Islet precursor cell (in vitro differentiated cells): ENCODE data around the gene EID2.

Source experiments
- DNase-seq: peaks from one replicate; pipeline ENCODE4 v3.0.0-alpha.2; 2018

The EID2 gene

DNA sequence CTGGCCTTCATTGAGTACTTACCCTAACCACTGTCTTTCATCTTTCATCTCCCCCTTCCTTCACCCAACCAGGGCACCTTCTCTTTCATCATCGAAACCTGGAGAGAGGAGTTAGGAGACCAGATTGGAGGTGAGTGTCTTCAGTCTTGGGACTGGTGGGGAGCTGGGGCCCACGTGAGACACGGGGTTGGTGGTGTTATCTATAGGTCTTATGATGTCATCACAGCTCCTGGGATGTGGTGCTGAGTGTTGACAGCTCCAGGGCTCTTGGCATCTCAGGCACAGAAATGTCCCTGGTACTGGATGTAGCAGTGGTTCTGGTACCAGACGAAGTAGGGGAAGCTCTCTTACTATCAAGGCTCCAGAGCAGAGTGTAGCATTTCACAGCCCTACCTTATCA, 39.4 kb downstream of the EID2 start:
- DNase-seq: no peak

DNA sequence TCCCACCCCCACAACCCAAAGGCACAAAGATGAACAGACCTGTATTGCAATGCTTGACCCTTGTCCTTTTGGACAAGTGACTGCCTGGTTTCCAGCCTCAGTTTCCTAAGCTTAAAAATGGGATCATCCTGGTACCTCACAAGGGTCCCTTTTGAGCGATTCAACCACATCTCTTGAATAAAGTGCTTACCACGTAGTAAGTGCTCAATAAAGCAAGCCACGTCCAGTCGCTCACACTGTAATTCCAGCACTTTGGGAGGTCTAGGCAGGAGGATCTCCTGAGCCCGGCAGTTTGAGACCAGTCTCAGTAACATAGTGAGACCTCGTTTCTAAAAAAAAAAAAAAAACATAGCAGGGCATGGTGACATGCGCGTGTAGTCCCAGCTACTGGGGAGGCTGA, 40.0 kb downstream of the EID2 start:
- no peak for DNase-seq

DNA sequence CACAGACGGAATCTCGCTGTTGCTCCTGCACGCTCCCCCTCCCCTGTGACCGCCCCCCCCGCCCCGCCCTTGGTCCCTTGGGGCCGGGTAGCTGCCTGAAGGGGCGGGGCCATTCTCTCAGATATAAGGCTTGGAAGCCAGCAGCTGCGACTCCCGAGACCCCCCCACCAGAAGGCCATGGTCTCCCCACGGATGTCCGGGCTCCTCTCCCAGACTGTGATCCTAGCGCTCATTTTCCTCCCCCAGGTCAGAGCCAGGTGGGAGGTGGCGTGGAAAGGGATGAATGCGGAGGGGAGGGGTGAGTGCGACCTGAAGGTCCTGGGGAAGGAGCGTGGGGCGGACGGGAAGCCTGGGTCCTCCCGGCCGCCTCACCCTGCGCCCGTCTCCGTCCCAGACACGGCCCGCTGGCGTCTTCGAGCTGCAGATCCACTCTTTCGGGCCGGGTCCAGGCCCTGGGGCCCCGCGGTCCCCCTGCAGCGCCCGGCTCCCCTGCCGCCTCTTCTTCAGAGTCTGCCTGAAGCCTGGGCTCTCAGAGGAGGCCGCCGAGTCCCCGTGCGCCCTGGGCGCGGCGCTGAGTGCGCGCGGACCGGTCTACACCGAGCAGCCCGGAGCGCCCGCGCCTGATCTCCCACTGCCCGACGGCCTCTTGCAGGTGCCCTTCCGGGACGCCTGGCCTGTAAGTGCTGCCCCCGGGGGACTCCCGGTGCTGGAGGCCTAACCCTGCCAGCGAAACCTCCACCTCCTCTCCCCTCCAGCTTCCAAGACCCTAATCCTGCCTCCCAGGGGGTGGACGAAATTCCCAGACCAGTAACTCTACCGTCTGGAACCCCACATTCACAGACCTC, 40.9 kb downstream of the EID2 start, which contains the start of gene DLL3:
DLL3 (plus strand) TSS at position 150 of the 845 bp plus-strand sequence; CDS start at position 178, 28 bp downstream.
- DNase-seq: peak; percentile 68

DNA sequence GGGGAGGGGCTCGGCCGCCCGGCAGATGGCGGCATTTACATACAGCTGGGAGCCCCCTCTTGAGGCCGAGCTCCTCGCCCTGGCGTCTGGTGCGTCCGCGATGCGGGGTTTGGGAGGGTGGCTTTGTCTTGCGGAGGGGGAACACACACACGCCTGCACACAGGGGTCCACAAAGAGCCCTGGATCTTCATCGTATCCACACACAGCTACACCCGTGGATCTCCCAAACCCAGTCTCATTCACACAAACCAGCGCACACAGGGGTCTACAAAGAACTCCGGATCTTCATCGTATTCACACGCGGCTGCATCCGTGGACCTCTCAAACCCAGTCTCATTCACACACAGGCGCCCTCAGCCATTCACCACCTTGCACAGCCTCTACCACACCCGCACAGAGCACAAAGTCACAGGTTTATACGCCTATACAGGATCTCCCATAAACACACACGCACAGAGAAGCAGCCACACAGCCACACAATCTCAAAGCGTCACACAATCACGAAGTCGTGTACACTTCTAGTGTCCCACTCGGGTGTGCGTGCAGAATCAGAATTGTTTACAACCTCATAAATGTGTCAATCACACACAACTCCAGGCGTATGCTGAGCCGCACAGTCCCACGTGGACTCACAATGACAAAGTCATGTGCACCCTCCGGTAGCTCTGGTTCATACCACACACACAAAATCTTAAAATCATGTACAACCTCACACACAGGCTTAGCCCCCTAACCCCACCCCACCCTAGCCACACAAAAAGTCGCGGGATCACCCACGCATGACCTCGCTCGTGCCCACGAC, 41.8 kb downstream of the EID2 start:
- peak; percentile 83 for DNase-seq

DNA sequence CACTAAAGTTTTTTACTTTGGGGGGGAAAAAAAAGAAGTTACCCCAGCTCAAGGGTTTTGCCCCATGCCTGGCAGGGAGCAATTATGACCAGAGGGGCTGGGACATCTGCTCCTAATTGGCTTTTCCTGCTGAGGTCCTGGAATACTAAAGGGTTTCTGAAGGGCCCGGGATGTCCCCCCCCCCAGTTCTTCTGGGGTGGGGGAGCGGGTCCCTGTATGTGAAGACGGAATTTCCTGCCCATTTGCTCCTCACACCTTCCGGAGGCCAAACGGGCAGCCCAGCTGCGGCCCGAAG, 42.3 kb downstream of the EID2 start:
- DNase-seq: no peak

DNA sequence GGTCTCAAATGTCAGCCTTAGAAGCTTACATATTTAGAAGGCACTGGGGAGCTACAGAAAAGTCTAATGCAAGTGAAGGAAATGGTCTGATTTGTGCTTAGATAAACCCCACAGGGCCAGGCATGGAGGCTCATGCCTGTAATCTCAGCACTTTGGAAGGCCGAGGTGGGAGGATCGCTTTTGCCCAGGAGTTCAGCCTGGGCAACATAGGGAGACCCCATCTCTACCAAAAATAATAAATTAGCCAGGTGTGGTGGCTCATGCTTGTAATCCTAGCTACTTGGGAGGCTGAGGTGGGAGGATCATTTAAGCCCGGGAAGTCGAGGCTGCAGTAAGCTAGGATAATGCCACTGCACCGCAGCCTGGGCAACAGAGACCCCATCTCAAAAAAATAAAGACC, 43.9 kb downstream of the EID2 start:
- DNase-seq: no peak

DNA sequence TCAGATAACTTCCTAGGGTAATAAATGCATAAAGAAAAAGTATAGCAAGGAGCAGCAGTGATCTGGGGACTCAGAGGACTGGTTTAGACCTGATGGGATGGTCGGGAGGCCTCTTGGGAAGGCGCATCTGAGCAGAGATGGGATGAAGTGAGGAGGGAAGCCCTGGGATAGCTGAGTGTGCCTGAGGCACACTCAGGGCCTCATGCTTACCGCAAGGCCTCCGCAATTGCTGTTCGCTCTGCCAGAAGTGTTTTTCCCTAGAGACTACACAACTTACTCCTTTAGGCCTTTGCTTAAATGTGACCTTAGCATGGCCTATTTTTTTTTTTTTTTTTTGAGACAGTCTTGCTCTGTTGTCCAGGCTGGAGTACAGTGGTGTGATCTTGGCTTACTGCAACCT, 45.3 kb downstream of the EID2 start:
- DNase-seq: no peak

DNA sequence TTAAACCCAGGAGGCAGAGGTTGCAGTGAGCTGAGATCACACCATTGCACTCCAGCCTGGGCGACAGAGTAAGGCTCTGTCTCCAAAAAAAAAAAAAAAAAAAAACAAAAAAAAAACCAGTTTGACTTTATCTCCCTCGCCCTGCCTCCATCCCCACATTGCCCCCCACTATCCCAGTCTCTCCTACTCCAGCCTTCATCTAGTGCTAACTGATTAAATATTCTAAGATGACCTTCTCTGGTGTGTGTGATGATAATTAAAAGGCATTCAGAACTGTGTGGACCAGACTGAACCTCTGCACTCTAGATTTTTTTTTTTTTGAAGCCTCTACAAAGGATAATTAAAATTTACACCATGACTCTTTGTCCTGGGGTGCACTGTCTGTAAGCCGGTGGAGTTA, 47.2 kb downstream of the EID2 start:
- no peak for DNase-seq

DNA sequence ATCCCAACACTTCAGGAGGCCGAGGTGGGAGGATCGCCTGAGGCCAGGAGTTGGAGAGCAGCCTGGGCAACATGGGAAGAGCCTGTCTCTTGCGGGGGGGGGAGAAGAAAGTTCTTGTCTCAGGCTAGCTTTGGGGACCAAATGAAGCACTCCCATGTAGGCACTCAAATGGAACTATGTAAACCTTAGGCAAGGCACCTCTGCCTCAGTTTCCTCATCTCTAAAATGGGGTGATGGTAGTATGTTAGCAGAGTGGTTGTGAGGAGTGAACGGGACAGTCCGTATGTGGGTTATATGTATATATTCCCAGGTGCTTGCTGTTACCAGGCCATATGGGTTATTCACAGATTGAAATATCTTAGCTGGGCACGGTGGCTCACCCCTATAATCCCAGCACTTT, 47.7 kb downstream of the EID2 start:
- no peak for DNase-seq

DNA sequence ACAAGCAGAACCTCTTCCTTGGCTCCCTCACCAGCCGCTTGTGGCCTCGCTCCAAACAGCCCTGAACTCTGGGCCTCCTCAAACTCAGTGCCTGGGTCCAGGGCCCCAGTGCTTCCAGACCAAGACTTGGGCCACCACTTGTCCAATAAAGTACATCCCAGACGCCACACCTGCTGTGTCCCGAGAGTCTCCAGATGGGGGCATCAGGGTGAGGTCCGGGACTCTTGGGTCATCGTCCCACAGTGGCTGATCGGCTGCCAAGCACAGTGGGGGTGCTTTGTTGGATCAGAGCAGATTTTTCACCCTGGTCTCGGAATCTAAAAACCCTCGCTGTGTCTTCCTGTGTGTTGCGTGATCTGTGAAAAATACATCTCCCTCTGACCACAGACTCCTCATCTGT, 50.2 kb downstream of the EID2 start:
- DNase-seq: no peak
